Measurements from ENCODE around the gene TPRKB. TPM values are rescaled to one million over a fixed set of nuclear protein-coding genes. Genes with fewer than 3 reads are reported as not detected.

The TPRKB gene
- total and polyA plus RNA-seq, 8 donors: 15.3 to 79.1 (median 71.8) TPM

- H3K9me3 ChIP-seq: no peaks in the 10 kb centered on the region
- ATAC-seq (no peak), DNase-seq (no peak)
- intact Hi-C loops (cut with DNase I): no loop called here
- H3K4me1 ChIP-seq: no peaks in the 10 kb centered on the region
- H3K4me3 ChIP-seq: no peak overlapping the region
- no peak for TF ChIP-seq CTCF (IDR thresholded peaks at IDR 0.05)
- peaks cover 4 to 96% of the 10 kb centered on the region in 2 donors for H3K36me3 ChIP-seq
- H3K27me3 ChIP-seq: no peaks in the 10 kb centered on the region
- no peak overlapping the region for H3K27ac ChIP-seq
These were observed 33.6 kb upstream of the TPRKB start for GRCh38 chr2:73770725-73771124.

- Histone ChIP-seq H3K4me3 (no peak overlapping the region), H3K36me3 (peaks cover 11 to 100% of the 10 kb centered on the region in 2 donors), H3K4me1 (no peaks in the 10 kb centered on the region), H3K27ac (no peak overlapping the region), H3K27me3 (no peaks in the 10 kb centered on the region), H3K9me3 (no peaks in the 10 kb centered on the region)
- intact Hi-C loops (cut with DNase I): no loop called here
- no peak for ATAC-seq
- TF ChIP-seq CTCF (IDR thresholded peaks at IDR 0.05): no peak
- DNase-seq: no peak
These were observed 29.8 kb upstream of the TPRKB start for GRCh38 chr2:73766994-73767393.

GRCh38 chr2:73766349-73766748 is 29.2 kb upstream of the TPRKB start:
- peaks cover 11 to 100% of the 10 kb centered on the region in 2 donors for H3K36me3 ChIP-seq

GRCh38 chr2:73764945-73765344 is 27.8 kb upstream of the TPRKB start:
- no peak for DNase-seq
- TF ChIP-seq CTCF (IDR thresholded peaks at IDR 0.05): no peak
- H3K4me1 ChIP-seq: no peaks in the 10 kb centered on the region
- peaks cover 11 to 100% of the 10 kb centered on the region in 2 donors for H3K36me3 ChIP-seq
- no peaks in the 10 kb centered on the region for H3K27me3 ChIP-seq
- intact Hi-C loops (cut with DNase I): no loop called here
- ATAC-seq: no peak
- no peak overlapping the region for H3K27ac ChIP-seq
- H3K4me3 ChIP-seq: no peak overlapping the region
- H3K9me3 ChIP-seq: no peaks in the 10 kb centered on the region

More at GRCh38 chr2:73766349-73766748, 29.2 kb upstream of the TPRKB start:
- Histone ChIP-seq H3K27ac (no peak overlapping the region), H3K9me3 (no peaks in the 10 kb centered on the region), H3K4me1 (no peaks in the 10 kb centered on the region), H3K27me3 (no peaks in the 10 kb centered on the region), H3K4me3 (no peak overlapping the region)
- DNase-seq (no peak), ATAC-seq (no peak)
- no peak for TF ChIP-seq CTCF (IDR thresholded peaks at IDR 0.05)
- intact Hi-C loops (cut with DNase I): no loop called here

GRCh38 chr2:73762571-73762970 is 25.4 kb upstream of the TPRKB start:
- DNase-seq (no peak), ATAC-seq (no peak)
- intact Hi-C loops (cut with DNase I): no loop called here
- TF ChIP-seq CTCF (IDR thresholded peaks at IDR 0.05): no peak
- Histone ChIP-seq H3K36me3 (peaks cover 11 to 96% of the 10 kb centered on the region in 2 donors), H3K9me3 (no peaks in the 10 kb centered on the region), H3K4me1 (peaks cover 0 to 5% of the 10 kb centered on the region in 2 donors), H3K4me3 (no peak overlapping the region), H3K27me3 (no peaks in the 10 kb centered on the region), H3K27ac (no peak overlapping the region)
